H1 (cell line): ENCODE measurements around the gene SYTL2. TPM values are rescaled to one million over a fixed set of nuclear protein-coding genes. Genes with fewer than 3 reads are reported as not detected.

Source experiments
- CTCF ChIA-PET: fragments of 300-600 bp; sonication (Branson Sonifier 250); formaldehyde crosslinking; loops from one replicate; lab custom pipeline; 2021; ENCODE audit not compliant: partially characterized antibody; lab: Charles Lee
- POLR2A ChIA-PET: fragments of 300-600 bp; sonication (Branson Sonifier 250); formaldehyde crosslinking; loops from one replicate; lab custom pipeline; 2021; ENCODE audit warnings: inconsistent platforms; ENCODE audit not compliant: partially characterized antibody; lab: Charles Lee
- DNase-seq, 2 experiments: peaks; one replicate each; pipeline versions ENCODE4 v3.0.0 to v3.0.0-alpha.2; 2010 to 2022; ENCODE audit warnings: low spot score in 2 of 2, low read depth in 1 of 2, mixed read lengths in 1 of 2
- FAIRE-seq: peaks from 2 replicates; lab custom pipeline; 2011; peaks lifted over from hg19 to GRCh38; lab: Jason Lieb, UNC
- H2AFZ ChIP-seq: 2 replicates; pipeline ENCODE4 v1.8.1; 2012; ENCODE audit warnings: low read length, inconsistent platforms
- H2AK5ac ChIP-seq: 2 replicates; pipeline ENCODE4 v1.6.1; 2013; ENCODE audit warnings: low read depth, low read length
- H2BK120ac ChIP-seq: replicated peaks from 2 replicates; pipeline ENCODE3; 2013; ENCODE audit warnings: low read depth, low read length, inconsistent platforms
- H2BK12ac ChIP-seq: 2 replicates; pipeline ENCODE4 v1.6.1; 2013; ENCODE audit warnings: low read depth, low read length
- H2BK15ac ChIP-seq: 2 replicates; pipeline ENCODE4 v1.6.1; 2013; ENCODE audit warnings: low read length
- H2BK20ac ChIP-seq: 2 replicates; pipeline ENCODE4 v1.6.1; 2013; ENCODE audit warnings: low read length
- H2BK5ac ChIP-seq: 2 replicates; pipeline ENCODE4 v1.6.1; 2013; ENCODE audit warnings: low read depth, low read length
- H3K14ac ChIP-seq: 2 replicates; pipeline ENCODE4 v1.6.1; 2013; ENCODE audit warnings: inconsistent platforms; ENCODE audit not compliant: insufficient read length
- H3K18ac ChIP-seq: 2 replicates; pipeline ENCODE4 v1.6.1; 2013; ENCODE audit warnings: low read length; ENCODE audit errors: extremely low read depth
- H3K23ac ChIP-seq: 2 replicates; pipeline ENCODE4 v1.6.1; 2013; ENCODE audit warnings: inconsistent platforms; ENCODE audit not compliant: insufficient read length
- H3K23me2 ChIP-seq: 2 replicates; pipeline ENCODE4 v1.6.1; 2013; ENCODE audit warnings: low read depth, low read length
- H3K27ac ChIP-seq: 2 replicates; pipeline ENCODE4 v1.6.1; 2011; ENCODE audit warnings: low read depth, low read length, inconsistent platforms
- H3K27me3 ChIP-seq, 4 experiments: replicated peaks in 1 of 4; 1 replicate in 1 of 4; 2 replicates in 3 of 4; pipeline versions ENCODE4 v1.6.1 to v1.8.1; 2011 to 2013; ENCODE audit warnings: low read length in 3 of 4, mild to moderate bottlenecking in 3 of 4, inconsistent platforms in 2 of 4, mixed read lengths in 2 of 4, moderate library complexity in 1 of 4; ENCODE audit not compliant: control insufficient read depth in 3 of 4, insufficient read depth in 3 of 4; ENCODE audit errors: extremely low read depth in 1 of 4
- H3K36me3 ChIP-seq, 4 experiments: 2 replicates each; pipeline versions ENCODE4 v1.6.1 to v1.8.1; 2011 to 2013; ENCODE audit warnings: mild to moderate bottlenecking in 4 of 4, low read length in 3 of 4, moderate library complexity in 2 of 4, control low read depth in 1 of 4, inconsistent platforms in 1 of 4; ENCODE audit not compliant: insufficient read depth in 4 of 4, control insufficient read depth in 2 of 4
- H3K4ac ChIP-seq: replicated peaks from 2 replicates; pipeline ENCODE3; 2013; ENCODE audit warnings: low read length, low read depth, mixed read lengths, inconsistent platforms; ENCODE audit not compliant: insufficient read length
- H3K4me1 ChIP-seq, 4 experiments: replicated peaks in 1 of 4; 1 replicate in 1 of 4; 2 replicates in 3 of 4; pipeline versions ENCODE4 v1.6.1 to v1.8.1; 2011 to 2013; ENCODE audit warnings: low read length in 3 of 4, inconsistent platforms in 2 of 4, mixed read lengths in 1 of 4; ENCODE audit not compliant: insufficient read depth in 4 of 4, control insufficient read depth in 3 of 4
- H3K4me2 ChIP-seq, 2 experiments: 2 replicates each; pipeline versions ENCODE4 v1.6.1 to v1.8.1; 2011 to 2013; ENCODE audit warnings: low read depth in 2 of 2, low read length in 2 of 2, control low read depth in 1 of 2, inconsistent platforms in 1 of 2, mild to moderate bottlenecking in 1 of 2; ENCODE audit not compliant: insufficient read depth in 1 of 2
- H3K4me3 ChIP-seq, 4 experiments: fragments of 200-600, 300-600 bp in 1 of 4; sonication (generic), shearing (Covaris generic), sonication (Bioruptor Twin) in 1 of 4; 2 replicates each; pipeline versions ENCODE4 v1.5.1 to v1.8.1; 2011 to 2016; ENCODE audit warnings: low read length in 4 of 4, low read depth in 3 of 4, control low read depth in 2 of 4, inconsistent platforms in 2 of 4, mild to moderate bottlenecking in 2 of 4, mixed read lengths in 1 of 4, moderate library complexity in 1 of 4; ENCODE audit not compliant: insufficient read depth in 2 of 4; ENCODE audit errors: extremely low read depth in 1 of 4
- H3K56ac ChIP-seq: replicated peaks from 2 replicates; pipeline ENCODE3; 2013; ENCODE audit warnings: low read depth, mild to moderate bottlenecking, mixed read lengths, low read length, inconsistent platforms; ENCODE audit not compliant: insufficient read length
- H3K79me1 ChIP-seq: 2 replicates; pipeline ENCODE4 v1.6.1; 2013; ENCODE audit warnings: low read depth, low read length, control low read depth
- H3K79me2 ChIP-seq, 2 experiments: 2 replicates each; pipeline versions ENCODE4 v1.6.1 to v1.8.1; 2012 to 2013; ENCODE audit warnings: low read length in 2 of 2, mild to moderate bottlenecking in 2 of 2, inconsistent platforms in 1 of 2; ENCODE audit not compliant: insufficient read depth in 2 of 2, control insufficient read depth in 1 of 2
- H3K9ac ChIP-seq, 4 experiments: replicated peaks in 1 of 4; 1 replicate in 1 of 4; 2 replicates in 3 of 4; pipeline versions ENCODE4 v1.6.1 to v1.8.1; 2011 to 2013; ENCODE audit warnings: low read depth in 3 of 4, low read length in 3 of 4, control low read depth in 2 of 4, mild to moderate bottlenecking in 2 of 4, moderate library complexity in 2 of 4, inconsistent platforms in 1 of 4; ENCODE audit errors: extremely low read depth in 1 of 4
- H3K9me3 ChIP-seq, 2 experiments: 2 replicates each; pipeline versions ENCODE4 v1.6.1 to v1.8.1; 2012 to 2013; ENCODE audit warnings: mild to moderate bottlenecking in 2 of 2, moderate library complexity in 2 of 2, control low read depth in 1 of 2, inconsistent platforms in 1 of 2, low read depth in 1 of 2, low read length in 1 of 2, mixed read lengths in 1 of 2; ENCODE audit not compliant: insufficient read depth in 2 of 2
- H4K20me1 ChIP-seq, 2 experiments: replicated peaks in 1 of 2; 2 replicates each; pipeline versions ENCODE3 to v1.8.1; 2011 to 2013; ENCODE audit warnings: inconsistent platforms in 2 of 2, low read length in 2 of 2, mild to moderate bottlenecking in 1 of 2; ENCODE audit not compliant: insufficient read depth in 2 of 2, control insufficient read depth in 1 of 2
- H4K5ac ChIP-seq: 2 replicates; pipeline ENCODE4 v1.6.1; 2013; ENCODE audit warnings: low read length, low read depth, mixed read lengths, inconsistent platforms; ENCODE audit not compliant: insufficient read length
- H4K8ac ChIP-seq: 2 replicates; pipeline ENCODE4 v1.8.0; 2013; ENCODE audit warnings: mild to moderate bottlenecking, moderate library complexity, low read length, inconsistent platforms; ENCODE audit not compliant: insufficient read depth; ENCODE audit errors: extremely low read depth
- H4K91ac ChIP-seq: replicated peaks from 2 replicates; pipeline ENCODE3; 2013; ENCODE audit warnings: low read length, mixed read lengths, inconsistent platforms; ENCODE audit not compliant: insufficient read length
- PHF8 ChIP-seq: fragments of 200-600 bp; sonication (generic); conservative IDR thresholded peaks from 2 replicates; pipeline ENCODE4 v1.7.1; 2012; ENCODE audit warnings: low read depth, mild to moderate bottlenecking, inconsistent platforms, low read length, moderate library complexity
- WGBS, 2 experiments: shearing (Covaris generic) in 1 of 2; methylation state at CpG; one replicate each; pipeline versions ENCODE4 v1.1.6 to v1.1.7; 2013 to 2015; ENCODE audit warnings: low lambda C conversion rate in 2 of 2, mixed read lengths in 2 of 2, inconsistent platforms in 1 of 2, low coverage in 1 of 2, missing lambda C conversion rate in 1 of 2; ENCODE audit not compliant: insufficient replicate concordance in 2 of 2, insufficient coverage in 1 of 2, insufficient read length in 1 of 2; ENCODE audit errors: extremely low coverage in 1 of 2, missing lambda C conversion rate in 1 of 2; 5-methylcytosine and 5-hydroxymethylcytosine counted together
- polyA plus RNA-seq, 7 experiments: library from polyadenylated mRNA; depleted of rRNA in 3 of 7; stranded (reverse) in 5 of 7; unstranded in 2 of 7; fragments of >200 nt in 5 of 7; fragments of 200-250 nt in 2 of 7; gene quantifications; 1 replicate in 5 of 7; 2 replicates in 1 of 7; 4 replicates in 1 of 7; pipeline versions ENCODE4 v1.2.1 to v1.2.3, GENCODE V29; 2011 to 2013; ENCODE audit warnings: missing spikeins in 2 of 7, mixed read lengths in 2 of 7
- total RNA-seq: library from RNA; stranded (reverse); fragmentation: NEBNext Ultra II Directional; extraction: Animal tissue kit (Norgen Biotek cat#: 25700); gene quantifications from 2 replicates; pipeline ENCODE4 v1.2.1, GENCODE V29; 2021

The SYTL2 gene
- total and polyA plus RNA-seq, 2 of the 8 experiments (the other 6 are each of a cell fraction or from before 2014, with no cell fraction given) = 1.3 to 9.1 TPM

- H3K23me2 ChIP-seq = peaks cover 6% of the 10 kb centered on the region; the same call in 1 of the 2 replicates
- no peak overlapping the region for H3K9ac ChIP-seq
- H2BK15ac ChIP-seq = no peak overlapping the region; the same call in 1 of the 2 replicates
- no peak for TF ChIP-seq PHF8
- peaks cover 0 to 23% (median 11%) of the 10 kb centered on the region in 4 experiments; a peak in 5 of 7 replicates for H3K27me3 ChIP-seq
- no peaks in the 10 kb centered on the region for H3K79me1 ChIP-seq
- no peak overlapping the region for H3K14ac ChIP-seq
- H3K4me1 ChIP-seq = no peaks in the 10 kb centered on the region; a peak in 1 of 7 replicates
- no peak overlapping the region for H2BK5ac ChIP-seq
- no peak overlapping the region for H3K4me2 ChIP-seq
- FAIRE-seq (no peak), DNase-seq (no peak)
- H4K5ac ChIP-seq = no peak overlapping the region
- H3K27ac ChIP-seq = no peak overlapping the region
- H4K20me1 ChIP-seq = no peaks in the 10 kb centered on the region
- H3K4ac ChIP-seq = no peak overlapping the region
- no peak overlapping the region for H4K91ac ChIP-seq
- 66% methylated on average over 4 of the region's 4 CpGs; no CpG with 5 or more reads in 1 of the 2 experiments for WGBS, 2 experiments
- no peak overlapping the region for H2AK5ac ChIP-seq
- no peaks in the 10 kb centered on the region for H3K79me2 ChIP-seq
- no peak overlapping the region for H3K4me3 ChIP-seq
- H4K8ac ChIP-seq = no peak overlapping the region
- H2AFZ ChIP-seq = no peak overlapping the region
- no peak overlapping the region for H2BK20ac ChIP-seq
- no peak overlapping the region for H2BK12ac ChIP-seq
- no peak overlapping the region for H3K23ac ChIP-seq
- no peak overlapping the region for H3K18ac ChIP-seq
- POLR2A ChIA-PET = no interaction called here
- CTCF ChIA-PET = interaction anchor here (0.9 to 3.0 kb wide), 4 partner anchors 11 to 124 kb away, joined by 3 to 31 read pairs (median 3); partner anchors contain the start of gene CCDC83
- H3K56ac ChIP-seq = no peak overlapping the region
- no peak overlapping the region for H2BK120ac ChIP-seq
- H3K36me3 ChIP-seq = no peaks in the 10 kb centered on the region
- no peaks in the 10 kb centered on the region for H3K9me3 ChIP-seq
Measured at GRCh38 chr11:85815186-85815931, 4.4 kb upstream of the SYTL2 start.
